HG02884 (cell line): ENCODE results near the gene TMEM221.

Source experiments
- ATAC-seq: cut with Tn5 transposase; IDR thresholded peaks from one replicate; pipeline ENCODE4 v1.9.1; 2021; ENCODE audit warnings: mild to moderate bottlenecking, moderate library complexity; ENCODE audit not compliant: unreplicated experiment

TMEM221 gene

DNA sequence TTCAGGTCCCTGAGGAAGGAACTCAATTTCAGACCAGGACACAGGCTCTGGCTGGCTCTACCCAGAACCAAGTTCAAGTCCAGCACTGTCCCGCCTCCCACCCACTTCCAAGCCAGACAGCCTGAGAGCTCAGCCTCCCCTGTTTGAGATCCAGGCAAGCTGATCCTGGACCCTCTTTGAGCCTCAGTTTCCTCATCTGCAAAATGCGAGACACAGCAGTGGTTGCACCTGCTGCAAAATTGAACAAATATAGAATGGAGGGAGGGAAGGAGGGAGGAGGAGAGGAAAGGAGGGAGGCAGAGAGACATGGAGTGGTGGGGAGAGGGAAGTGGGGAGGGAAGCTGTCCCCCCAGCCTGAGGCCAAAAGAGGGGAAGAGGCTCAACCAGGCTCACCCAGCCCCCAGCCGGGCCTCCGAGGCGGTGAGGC lies 751 bp downstream of the TMEM221 start:
- no peak for ATAC-seq

DNA sequence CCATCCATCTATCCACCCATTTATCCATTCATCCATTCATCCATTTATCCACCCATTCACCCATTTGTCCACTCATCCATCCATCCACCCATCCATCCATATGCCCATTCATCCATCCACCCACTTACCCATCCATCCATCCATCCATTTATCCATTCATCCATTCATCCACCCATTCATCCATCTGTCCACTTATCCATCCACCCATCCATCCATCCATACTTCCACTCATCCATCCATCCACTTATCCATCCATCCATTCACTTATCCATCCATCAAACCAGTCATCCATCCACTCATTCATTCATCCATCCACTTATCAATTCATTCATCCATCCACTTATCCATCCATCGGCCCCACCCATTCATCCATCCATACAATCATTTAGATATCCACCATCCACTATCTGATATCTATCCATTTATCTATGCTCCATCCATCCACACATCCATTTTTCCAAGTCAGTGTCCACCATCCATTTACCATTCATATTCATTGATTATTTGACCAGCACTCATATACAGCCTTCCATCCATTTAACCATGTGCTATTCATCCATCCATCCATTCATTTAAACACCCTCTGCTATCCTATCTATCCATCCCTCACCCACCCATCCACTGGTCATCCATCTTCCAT lies 2.8 kb downstream of the TMEM221 start:
- no peak for ATAC-seq

DNA sequence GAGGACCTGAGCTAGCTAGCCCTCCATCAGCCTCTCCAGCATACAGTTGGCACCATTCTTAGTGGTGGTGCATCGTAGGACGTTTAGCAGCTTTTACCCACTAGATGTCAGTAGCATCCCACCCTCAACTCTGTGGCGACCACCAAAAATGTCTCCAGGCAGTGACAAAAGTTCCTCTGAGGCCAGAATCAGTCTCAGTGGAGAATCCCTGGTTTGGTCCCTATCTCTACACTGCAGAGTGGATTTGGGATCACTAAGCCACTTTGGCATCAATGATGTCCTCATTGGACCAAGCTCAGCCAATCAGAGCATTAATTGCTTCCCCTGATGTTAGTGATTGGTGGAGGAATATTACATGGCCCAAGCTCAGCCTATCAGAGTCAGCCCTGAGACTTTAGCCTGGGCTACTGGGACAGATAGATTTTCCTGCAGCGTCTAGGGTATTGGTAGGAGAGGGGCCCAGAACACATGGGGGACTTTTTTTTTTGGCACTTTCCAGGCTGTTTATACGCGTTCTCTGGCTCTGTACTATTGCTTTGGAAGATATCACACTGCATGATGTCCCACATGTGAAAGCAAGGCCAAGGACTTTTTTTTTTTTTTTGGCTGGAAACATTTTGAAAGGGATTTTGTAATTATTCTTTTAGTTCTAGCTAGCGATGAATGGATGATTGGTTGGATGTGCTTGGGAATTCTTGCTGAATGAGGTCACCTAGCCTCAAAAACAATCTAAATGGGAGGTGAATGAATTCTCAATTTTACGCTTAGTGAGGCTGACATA lies 7.0 kb downstream of the TMEM221 start:
- no peak for ATAC-seq

DNA sequence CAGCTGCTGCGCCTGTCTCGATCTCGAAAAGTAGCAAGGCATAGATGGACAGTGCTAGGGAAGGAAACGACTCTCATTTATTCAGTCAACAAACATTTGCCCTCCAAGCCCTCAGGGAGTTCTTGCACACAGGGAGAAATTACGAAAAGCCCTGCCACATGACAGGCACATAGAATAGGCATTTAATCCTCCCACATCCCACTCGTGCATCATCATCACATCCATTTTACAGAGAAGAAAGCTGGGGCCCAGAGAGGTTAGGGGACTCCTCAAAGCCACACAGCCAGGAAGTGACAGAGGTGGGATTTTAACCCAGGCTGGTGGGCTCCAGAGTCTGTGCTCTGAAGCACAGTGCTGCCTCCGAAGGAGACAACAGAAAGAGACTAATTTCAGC lies 11.6 kb downstream of the TMEM221 start:
- no peak for ATAC-seq

DNA sequence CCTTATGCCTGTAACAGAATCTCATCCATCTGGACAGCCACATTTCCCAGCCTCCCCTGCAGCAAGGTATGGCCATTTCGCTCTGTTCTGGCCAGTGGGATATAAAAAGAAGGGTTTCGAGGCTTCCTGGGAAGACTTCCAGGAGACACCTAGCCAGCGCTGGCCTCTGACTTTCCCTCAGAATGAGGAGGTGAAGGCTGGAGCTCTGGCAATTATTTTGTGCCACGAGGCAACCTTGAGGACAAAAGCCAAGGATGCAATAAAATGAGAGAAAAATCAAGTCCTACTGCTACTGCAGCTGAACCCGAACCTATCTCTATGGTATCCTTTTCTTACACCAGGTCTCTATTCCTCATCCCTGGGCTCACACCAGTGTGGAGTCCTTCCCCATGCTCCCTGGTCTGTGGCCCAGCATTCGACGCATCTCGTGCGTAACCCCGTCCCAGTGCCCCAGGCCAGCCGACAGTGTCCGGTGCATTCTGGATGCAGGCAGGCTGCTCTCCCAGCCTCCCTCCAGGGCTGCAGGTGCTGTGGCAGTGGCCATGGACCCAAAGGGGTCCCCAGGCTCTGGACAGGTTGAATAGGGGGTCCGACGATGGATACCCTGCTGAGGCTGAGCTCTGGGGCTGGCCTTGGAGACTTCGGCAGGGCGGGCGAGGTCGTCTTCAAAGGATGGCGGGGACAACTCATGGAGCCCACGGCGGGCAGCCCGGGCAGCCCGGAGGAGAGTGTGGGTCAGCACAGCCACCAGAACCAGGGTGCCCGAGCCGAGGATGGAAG lies 12.2 kb downstream of the TMEM221 start:
- no peak for ATAC-seq

DNA sequence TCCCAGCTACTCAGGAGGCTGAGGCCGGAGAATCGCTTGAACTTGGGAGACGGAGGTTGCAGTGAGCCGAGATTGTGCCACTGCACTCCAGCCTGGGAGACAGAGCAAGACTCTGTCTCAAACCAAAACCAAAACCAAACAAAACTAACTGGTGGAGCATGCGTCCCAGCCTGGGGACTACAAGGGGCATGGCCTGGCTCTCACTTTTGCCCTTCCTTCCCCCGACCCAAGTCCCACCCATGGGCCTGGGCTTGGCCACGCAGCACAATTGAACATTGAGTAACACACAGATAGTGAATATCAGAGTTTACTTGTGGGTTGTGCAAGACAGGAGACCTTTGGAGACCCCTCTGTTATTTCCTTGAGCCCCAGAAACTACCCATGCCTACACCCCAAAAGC lies 13.2 kb downstream of the TMEM221 start:
- no peak for ATAC-seq

DNA sequence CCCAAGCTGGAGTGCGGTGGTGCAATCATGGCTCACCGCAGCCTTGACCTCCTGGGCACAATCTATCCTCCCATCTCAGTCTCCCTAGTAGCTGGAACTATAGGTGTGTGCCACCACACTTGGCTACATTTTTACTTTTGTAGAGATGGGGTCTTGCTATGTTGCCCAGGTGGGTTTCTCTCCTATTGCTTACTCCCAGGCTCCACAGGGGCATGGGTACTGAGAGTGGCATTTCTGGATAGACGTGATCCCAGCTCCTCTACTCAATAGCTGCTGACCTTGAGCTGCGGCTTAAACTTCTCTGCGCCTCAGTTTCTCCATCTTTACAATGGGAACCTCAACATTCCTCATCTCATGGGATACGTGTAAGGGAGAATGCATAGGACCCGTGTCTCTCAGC lies 17.1 kb downstream of the TMEM221 start:
- no peak for ATAC-seq

DNA sequence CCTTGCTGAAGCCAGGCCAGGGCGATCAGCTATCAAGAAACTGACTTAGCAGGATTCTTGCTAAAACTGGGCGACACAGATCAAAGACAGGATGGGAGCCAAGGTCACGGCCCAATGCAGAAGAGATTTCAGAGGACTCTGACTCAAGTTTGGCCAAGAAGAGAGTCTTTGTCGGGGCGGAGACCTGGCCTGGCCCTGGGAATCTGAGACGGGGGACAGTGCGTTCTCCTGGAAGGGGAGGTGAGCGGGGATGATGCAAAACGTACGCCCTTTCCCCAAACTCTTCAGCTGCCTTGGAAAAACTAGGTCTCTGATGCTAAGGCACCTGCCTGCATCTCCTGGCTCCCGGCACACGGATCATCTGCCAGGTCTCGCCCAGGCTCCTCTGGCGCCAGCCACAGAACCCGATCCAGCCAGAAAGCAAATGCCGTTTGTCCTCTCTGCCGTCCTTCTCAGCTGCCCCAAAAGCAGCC lies 18.8 kb downstream of the TMEM221 start:
- ATAC-seq: no peak

DNA sequence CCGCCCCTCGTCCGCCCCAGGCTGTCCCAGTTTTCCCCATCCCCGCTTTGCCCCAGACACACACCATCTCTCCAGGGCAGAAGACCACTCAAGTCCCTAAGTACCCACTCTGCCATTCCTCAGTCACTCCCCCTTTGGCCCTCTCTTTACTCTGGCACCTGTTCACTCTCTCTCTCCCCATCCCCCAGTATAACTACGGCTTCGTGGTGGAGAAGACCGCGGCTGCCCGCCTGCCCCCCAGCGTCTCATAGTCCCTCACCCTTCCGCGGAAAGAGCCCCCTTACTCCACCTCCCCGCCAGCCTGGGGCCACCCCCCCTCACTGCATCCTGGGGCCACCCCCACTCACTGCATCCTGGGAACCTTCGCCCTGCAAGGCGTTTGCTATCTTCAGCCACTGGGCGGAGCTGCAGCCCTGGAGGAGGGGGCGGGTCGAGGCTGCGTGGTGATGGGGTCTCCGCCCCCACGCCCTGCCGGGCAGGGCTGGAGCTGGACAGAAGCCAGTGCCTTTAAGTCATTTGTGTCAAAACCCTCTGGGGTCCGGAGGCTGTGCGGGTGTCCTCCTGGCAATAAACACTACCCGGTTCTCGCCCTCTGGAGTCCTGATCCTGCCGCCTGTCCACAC lies 23.6 kb downstream of the TMEM221 start:
- ATAC-seq: no peak

DNA sequence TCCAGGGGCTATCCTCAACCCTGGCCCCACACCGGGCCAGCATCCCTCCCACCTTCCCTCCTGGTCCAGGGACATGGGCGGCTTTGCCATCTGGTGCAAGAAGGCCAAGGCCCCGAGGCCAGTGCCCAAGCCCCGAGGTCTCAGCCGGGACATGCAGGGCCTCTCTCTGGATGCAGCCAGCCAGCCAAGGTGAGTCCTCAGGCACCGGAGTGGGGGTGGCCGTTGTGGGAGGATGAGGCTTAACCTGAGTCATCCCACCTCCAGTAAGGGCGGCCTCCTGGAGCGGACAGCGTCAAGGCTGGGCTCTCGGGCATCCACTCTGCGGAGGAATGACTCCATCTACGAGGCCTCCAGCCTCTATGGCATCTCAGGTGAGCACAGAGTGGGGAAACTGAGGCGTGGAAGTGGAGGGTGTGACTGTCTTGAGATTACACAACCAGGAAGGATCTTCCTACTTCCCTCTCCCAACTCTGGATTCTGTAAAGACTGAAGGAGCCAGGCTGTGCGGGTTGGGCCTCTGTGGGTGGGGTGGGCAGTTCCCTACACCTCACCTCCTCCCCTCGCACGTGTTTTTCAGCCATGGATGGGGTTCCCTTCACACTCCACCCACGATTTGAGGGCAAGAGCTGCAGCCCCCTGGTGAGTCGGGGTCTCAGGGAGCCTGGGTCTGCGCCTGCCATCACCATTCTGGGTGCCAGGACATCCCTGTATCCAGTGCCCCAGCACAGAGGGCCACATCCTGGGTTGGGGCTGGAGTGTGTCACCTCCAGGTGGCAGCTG lies 24.8 kb downstream of the TMEM221 start:
- no peak for ATAC-seq

DNA sequence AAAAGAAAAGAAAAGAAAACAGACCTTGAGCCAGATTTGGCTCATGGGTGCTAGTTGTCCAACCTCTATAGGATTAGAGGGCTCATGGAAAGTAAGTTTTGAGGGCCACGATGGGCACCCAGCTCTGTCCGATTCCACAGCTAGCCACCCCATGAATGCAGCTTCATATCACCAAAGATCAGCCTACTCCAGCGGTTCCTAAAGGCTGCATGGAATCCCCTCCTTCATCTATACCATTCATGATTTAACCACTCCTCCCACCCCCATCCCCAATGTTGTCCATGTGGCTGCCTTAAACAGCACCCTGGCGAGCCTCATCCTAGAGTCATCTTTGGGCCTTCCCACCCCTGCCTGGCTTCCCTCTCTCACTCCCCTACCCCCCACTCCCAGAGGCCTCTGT lies 26.5 kb downstream of the TMEM221 start:
- ATAC-seq: no peak

DNA sequence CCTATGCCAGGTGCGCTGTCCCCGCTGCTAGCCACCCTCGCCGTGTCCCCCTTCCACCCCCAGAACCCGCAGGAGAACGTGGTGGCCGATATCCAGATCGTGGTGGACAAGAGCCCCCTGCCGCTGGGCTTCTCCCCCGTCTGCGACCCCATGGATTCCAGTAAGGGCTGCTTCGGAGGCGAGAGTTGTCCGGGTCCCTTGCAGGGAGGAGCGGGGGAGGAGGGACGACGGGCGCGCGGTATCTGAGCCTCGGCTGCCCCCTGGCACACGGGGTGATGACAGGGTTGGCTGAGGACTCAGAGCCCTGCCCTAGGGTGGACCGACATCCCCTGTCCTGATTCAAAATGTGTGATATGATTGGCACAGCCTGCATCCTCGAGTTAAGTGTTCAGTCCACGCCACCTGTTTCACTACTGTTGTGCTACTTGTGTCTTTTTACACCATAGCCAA lies 28.0 kb downstream of the TMEM221 start:
- ATAC-seq: peak; percentile 9

DNA sequence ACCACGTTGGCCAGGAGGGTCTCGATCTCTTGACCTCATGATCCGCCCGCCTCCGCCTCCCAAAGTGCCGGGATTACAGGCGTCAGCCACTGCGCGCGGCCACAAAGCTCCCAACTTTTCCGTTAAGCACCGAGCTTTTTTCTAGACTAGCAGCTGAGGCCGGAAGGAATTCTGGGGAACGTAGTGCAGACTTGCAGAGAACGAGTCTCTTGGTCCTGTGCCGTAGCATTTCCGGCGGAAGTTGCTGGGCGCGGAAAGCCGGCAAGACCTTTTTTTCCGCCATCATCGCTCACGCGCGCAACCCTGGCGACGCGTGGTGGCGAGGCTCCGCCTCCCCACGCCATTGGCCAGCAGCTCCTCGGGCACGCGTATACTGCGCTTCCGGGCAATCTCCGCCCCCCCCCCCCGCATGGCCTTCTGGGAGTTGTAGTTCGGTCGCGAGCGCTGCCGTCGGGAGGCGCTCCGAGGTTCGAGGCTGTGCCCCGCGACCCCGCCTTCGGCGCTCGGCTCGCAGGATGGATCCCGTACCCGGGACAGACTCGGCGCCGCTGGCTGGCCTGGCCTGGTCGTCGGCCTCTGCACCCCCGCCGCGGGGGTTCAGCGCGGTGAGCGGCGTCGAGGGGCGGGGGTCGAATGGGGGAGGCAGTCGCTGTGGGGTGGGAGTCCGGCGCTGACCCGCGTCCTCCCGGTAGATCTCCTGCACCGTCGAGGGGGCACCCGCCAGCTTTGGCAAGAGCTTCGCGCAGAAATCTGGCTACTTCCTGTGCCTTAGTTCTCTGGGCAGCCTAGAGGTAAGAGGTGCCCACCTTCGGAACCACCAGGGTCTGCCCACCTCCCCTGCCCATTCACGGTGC lies 28.6 kb downstream of the TMEM221 start, which contains the start of gene MVB12A:
Gene MVB12A, plus strand, starts transcription at position 427 of the 854 bp plus-strand sequence. Its CDS starts 89 bp downstream, at position 516.
- ATAC-seq: peak; percentile 81

DNA sequence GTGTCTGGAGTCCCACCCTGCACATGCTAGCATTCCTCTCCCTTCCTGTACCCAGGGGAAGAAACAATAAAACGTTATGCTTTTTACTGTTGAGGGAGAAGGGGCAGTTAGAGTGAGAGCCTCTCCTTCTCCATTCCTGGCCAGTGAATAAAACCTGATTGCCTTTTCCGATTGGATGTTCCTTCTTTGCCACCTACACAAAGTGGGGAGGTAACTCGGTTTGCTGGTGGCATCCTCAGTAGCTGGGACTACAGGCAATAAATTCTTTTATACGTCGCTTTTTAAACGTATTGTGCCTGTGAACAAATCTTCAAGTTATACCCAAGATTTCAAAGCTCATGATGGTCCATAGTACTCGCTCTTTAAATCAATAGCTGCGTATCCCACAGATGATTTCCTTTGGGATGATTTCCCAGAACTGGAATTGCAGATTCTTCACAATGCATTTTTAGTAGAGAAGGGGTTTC lies 29.3 kb downstream of the TMEM221 start:
- no peak for ATAC-seq

DNA sequence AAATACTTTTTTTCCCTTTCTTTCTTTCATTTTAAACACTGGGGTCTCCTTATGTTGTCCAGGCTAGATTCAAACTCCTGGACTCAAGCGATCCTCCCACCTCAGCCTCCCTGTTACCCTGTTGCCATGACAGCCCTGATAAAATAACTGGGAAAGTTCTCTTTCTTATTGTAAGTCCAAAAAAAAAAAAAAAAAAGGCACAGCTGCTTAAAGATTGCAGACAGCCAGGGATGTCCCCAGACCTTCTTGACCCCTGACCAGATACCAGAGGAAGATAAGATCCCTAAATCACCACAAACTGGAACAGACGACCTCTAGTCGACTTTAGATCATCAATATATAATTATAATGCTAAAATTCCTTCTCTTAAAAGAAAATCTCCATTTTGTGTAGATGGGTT lies 29.8 kb downstream of the TMEM221 start:
- ATAC-seq: no peak

DNA sequence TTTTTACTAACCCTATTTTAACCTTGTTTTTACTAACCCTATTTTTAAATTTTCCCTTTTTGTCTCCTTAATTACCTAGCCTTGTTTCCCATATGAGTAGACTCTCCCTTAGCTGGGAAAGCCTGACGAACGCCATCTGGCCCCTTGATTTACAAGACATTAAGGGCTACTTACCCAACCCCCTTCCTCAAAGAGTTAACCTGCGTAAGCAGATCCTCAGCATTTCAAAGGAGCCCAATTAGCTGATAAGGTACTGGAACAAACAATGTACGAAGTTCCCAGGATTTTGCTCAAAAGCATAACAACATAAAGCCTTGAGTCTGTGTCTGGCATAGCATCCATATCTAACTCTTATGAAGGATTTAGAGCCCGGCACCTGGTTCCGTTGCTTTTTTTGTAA lies 33.3 kb downstream of the TMEM221 start:
- no peak for ATAC-seq

DNA sequence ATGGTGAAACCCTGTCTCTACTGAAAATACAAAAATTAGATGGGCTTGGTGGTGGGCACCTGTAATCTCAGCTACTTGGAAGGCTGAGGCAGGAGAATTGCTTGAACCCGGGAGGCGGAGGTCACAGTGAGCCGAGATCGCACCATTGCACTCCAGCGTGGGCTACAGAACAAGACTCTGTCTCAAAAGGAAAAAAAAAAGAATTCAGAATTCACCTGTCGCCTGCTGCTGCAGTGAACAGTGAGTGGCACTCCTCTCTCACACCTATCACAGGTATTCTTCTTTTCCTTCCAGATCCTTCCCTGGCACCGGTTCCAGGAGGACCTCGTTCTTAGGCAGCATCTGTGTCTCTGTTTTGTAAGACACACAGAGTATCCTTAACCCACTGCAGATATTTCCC lies 34.4 kb downstream of the TMEM221 start:
- ATAC-seq: no peak

DNA sequence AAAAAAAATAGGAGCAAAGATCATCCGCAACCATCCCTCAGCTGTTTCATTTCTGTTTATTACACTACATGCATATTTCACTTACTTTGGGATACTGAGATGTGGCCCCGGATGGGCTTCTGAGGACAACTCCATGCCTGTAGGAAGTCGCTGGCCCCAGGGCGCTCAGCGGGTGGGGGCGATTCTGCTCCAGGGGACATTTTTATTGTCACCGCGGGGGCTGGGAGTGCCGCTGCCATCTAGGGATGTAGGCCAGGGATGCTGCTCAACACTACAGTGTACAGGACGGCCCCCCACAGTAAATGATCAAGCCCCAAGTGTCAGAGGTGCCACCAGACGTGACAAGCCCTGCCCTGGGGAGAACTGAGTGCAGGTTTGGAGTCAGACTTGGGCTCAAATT lies 36.7 kb downstream of the TMEM221 start:
- ATAC-seq: no peak

DNA sequence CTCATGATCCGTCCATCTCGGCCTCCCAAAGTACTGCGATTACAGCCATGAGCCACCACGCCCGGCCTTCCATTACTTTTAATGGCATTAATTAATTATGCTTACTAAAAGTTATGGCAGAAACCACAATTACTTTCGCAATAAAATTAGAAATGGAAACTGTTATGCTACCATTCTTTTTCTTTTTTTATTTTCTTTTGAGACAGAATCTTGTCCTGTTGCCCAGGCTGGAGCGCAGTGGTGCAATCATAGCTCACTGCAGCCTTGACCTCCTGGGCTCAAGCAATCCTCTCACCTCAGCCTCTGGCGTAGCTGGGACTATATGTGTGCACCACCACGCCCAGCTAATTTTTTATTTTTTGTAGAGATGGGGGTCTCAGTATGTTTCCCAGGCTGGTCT lies 38.5 kb downstream of the TMEM221 start:
- no peak for ATAC-seq
